ENCODE measurements around the gene DHRS3.

- TF ChIP-seq CTCF (IDR thresholded peaks at IDR 0.05; ENCODE audit: extremely low read depth in 1 of 2, insufficient read depth in 1 of 2, low read depth in 1 of 2, low read length in 2 of 2) (no peak), POLR2A (IDR thresholded peaks at IDR 0.05; ENCODE audit: low read depth, low read length) (no peak)
Observed at GRCh38 chr1:12527564-12527963, 90.4 kb downstream of the DHRS3 start.
